LNCAP (cell line): ENCODE results near the gene CTNNAL1.

Experiments used
- TF ChIP-seq, protein P1 (sequence below): fragments of 450-650 bp; IDR thresholded peaks from 2 replicates; pipeline ENCODE4 v1.5.1; 2017; ENCODE audit warnings: mild to moderate bottlenecking

Gene CTNNAL1

GRCh38 chr9:109035684-109036423 is 22.6 kb upstream of the CTNNAL1 start:
- TF ChIP-seq, protein P1, sequence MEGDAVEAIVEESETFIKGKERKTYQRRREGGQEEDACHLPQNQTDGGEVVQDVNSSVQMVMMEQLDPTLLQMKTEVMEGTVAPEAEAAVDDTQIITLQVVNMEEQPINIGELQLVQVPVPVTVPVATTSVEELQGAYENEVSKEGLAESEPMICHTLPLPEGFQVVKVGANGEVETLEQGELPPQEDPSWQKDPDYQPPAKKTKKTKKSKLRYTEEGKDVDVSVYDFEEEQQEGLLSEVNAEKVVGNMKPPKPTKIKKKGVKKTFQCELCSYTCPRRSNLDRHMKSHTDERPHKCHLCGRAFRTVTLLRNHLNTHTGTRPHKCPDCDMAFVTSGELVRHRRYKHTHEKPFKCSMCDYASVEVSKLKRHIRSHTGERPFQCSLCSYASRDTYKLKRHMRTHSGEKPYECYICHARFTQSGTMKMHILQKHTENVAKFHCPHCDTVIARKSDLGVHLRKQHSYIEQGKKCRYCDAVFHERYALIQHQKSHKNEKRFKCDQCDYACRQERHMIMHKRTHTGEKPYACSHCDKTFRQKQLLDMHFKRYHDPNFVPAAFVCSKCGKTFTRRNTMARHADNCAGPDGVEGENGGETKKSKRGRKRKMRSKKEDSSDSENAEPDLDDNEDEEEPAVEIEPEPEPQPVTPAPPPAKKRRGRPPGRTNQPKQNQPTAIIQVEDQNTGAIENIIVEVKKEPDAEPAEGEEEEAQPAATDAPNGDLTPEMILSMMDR: no peak

- TF ChIP-seq, protein P1: no peak
Measured at GRCh38 chr9:109033941-109034700, 20.8 kb upstream of the CTNNAL1 start.

- TF ChIP-seq, protein P1: no peak
Measured at GRCh38 chr9:109031241-109031640, 17.9 kb upstream of the CTNNAL1 start.

DNA sequence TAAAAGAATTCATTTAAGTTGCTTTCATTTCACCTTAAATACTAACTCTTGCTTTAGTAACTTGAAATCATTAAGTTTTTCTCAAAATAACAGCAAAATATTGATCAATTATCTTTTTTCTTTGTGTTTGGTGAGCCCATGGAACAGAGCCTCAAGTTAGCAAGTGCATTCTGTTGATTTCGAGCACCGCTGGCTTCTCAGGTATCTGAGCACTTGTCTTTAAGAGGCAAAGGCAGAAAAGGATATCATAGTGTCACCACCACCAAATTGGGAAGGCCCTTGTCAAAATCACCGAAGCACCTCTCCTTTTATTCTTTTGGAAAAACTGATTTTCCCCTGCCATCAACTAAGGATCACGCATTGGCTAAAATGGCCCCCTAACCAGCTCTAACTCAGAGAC is 17.1 kb upstream of the CTNNAL1 start:
- TF ChIP-seq, protein P1: no peak

DNA sequence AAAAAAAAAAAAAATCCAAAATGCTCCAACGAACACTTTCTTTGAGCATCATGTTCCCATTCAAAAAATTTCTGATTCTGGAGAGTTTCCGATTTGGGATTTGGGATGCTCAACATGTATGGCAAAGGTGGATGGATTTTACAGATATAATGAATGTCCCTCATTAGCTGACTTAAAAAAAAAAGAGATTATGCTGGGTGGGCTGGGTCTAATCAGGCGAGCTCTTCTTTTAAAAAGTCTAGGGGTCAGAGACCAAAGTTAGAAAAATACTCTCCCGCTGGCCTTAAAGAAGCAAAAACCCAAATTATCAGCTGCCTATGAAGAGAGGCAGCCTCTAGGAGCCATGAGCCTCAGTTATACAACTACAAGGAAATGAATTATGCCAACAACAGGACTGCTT is 15.2 kb upstream of the CTNNAL1 start:
- TF ChIP-seq, protein P1: no peak

DNA sequence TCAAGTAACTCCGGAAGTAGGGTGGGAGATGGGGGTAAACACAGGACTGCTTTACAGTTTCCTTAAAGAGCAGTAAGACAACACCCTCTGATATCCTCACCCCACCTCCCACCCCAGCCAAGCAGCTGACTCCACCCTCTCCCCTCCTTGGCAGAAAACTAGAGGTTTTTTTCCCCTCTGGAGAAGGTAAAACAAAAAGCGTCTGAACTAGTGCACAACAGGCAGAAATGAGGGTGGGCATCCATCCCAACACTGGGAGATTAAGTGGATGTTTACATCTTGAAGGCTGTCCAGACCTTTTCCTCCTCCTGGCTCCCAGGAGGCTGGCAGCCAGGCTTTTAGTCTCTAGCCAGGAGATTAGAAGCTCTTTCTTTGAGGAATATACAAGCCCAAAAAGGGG is 13.9 kb upstream of the CTNNAL1 start:
- TF ChIP-seq, protein P1: no peak

- TF ChIP-seq, protein P1: no peak
Measured at GRCh38 chr9:109026306-109026705, 13.0 kb upstream of the CTNNAL1 start.
